ENCODE data around the gene MCF2L. TPM values are rescaled to one million over a fixed set of nuclear protein-coding genes. Genes with fewer than 3 reads are reported as not detected.

Gene MCF2L
- total and polyA plus RNA-seq, 7 experiments from 2014 or later, result 0.51 to 32.6 (median 19.7) TPM

GRCh38 chr13:113112893-113113845, 144.2 kb downstream of the MCF2L start:
- H3K27ac Mint-ChIP-seq, result no peak overlapping the region
- DNase-seq (no peak), ATAC-seq (no peak)
- H3K4me3 ChIP-seq (ENCODE audit: low read length), result no peak overlapping the region
- H3K27me3 Mint-ChIP-seq, result peaks cover 0 to 6% (median 0%) of the 10 kb centered on the region in 5 donors
- no peaks in the 10 kb centered on the region for H3K9me3 Mint-ChIP-seq
- peaks cover 3 to 6% of the 10 kb centered on the region in 2 donors for H3K4me1 ChIP-seq (ENCODE audit: control insufficient read depth in 2 of 2, insufficient read depth in 2 of 2, low read length in 2 of 2)
- no peak overlapping the region for H3K4me3 Mint-ChIP-seq
- H3K27ac ChIP-seq (ENCODE audit: low read depth, low read length), result no peak overlapping the region
- intact Hi-C loops (cut with micrococcal nuclease), result no loop called here
- CTCF ChIA-PET, result no interaction called here
- H3K36me3 Mint-ChIP-seq, result no peaks in the 10 kb centered on the region
- H3K4me1 Mint-ChIP-seq, result peaks cover 0 to 3% (median 0%) of the 10 kb centered on the region in 7 donors
- no peaks in the 10 kb centered on the region for H3K36me3 ChIP-seq (ENCODE audit: control insufficient read depth in 2 of 3, insufficient read depth in 3 of 3, low read length in 3 of 3)
- POLR2A ChIA-PET, result no interaction called here
- no peaks in the 10 kb centered on the region for H3K9me3 ChIP-seq (ENCODE audit: control insufficient read depth in 2 of 3, low read length in 3 of 3)
- peaks cover 0 to 8% of the 10 kb centered on the region in 2 donors for H3K27me3 ChIP-seq (ENCODE audit: control insufficient read depth in 2 of 2, insufficient read depth in 2 of 2, low read length in 2 of 2)

DNA sequence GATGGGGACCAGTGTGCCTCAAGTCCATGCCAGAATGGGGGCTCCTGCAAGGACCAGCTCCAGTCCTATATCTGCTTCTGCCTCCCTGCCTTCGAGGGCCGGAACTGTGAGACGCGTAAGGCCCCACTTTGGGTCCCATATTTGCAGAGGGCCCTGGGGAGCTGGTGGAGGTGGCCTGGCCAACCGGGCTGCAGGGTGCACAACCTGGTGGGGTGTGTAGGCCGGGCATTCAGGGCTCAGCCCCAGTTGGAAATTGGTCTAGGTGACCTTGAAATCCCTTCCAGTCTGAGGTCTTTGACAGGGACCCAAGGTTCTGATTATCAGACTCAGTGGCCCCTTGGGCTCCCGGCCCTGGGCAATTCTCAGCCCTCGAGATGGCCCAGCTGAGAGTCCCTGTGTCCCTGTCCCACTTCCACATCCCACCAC, 144.8 kb downstream of the MCF2L start:
- H3K4me1 ChIP-seq (ENCODE audit: control insufficient read depth in 2 of 2, insufficient read depth in 2 of 2, low read length in 2 of 2), result peaks cover 3 to 6% of the 10 kb centered on the region in 2 donors
- peaks cover 0 to 3% (median 0%) of the 10 kb centered on the region in 7 donors for H3K4me1 Mint-ChIP-seq
- H3K4me3 Mint-ChIP-seq, result no peak overlapping the region
- H3K27me3 Mint-ChIP-seq, result peaks cover 0 to 6% (median 0%) of the 10 kb centered on the region in 5 donors
- intact Hi-C loops (cut with micrococcal nuclease), result no loop called here
- DNase-seq (no peak), ATAC-seq (no peak)
- no peaks in the 10 kb centered on the region for H3K36me3 Mint-ChIP-seq
- no peak overlapping the region for H3K27ac Mint-ChIP-seq
- no peaks in the 10 kb centered on the region for H3K9me3 ChIP-seq (ENCODE audit: control insufficient read depth in 2 of 3, low read length in 3 of 3)
- peaks cover 0 to 8% of the 10 kb centered on the region in 2 donors for H3K27me3 ChIP-seq (ENCODE audit: control insufficient read depth in 2 of 2, insufficient read depth in 2 of 2, low read length in 2 of 2)
- H3K4me3 ChIP-seq (ENCODE audit: low read length), result no peak overlapping the region
- ChIA-PET POLR2A (no interaction called here), CTCF (no interaction called here)
- no peak overlapping the region for H3K27ac ChIP-seq (ENCODE audit: low read depth, low read length)
- no peaks in the 10 kb centered on the region for H3K36me3 ChIP-seq (ENCODE audit: control insufficient read depth in 2 of 3, insufficient read depth in 3 of 3, low read length in 3 of 3)
- no peaks in the 10 kb centered on the region for H3K9me3 Mint-ChIP-seq

DNA sequence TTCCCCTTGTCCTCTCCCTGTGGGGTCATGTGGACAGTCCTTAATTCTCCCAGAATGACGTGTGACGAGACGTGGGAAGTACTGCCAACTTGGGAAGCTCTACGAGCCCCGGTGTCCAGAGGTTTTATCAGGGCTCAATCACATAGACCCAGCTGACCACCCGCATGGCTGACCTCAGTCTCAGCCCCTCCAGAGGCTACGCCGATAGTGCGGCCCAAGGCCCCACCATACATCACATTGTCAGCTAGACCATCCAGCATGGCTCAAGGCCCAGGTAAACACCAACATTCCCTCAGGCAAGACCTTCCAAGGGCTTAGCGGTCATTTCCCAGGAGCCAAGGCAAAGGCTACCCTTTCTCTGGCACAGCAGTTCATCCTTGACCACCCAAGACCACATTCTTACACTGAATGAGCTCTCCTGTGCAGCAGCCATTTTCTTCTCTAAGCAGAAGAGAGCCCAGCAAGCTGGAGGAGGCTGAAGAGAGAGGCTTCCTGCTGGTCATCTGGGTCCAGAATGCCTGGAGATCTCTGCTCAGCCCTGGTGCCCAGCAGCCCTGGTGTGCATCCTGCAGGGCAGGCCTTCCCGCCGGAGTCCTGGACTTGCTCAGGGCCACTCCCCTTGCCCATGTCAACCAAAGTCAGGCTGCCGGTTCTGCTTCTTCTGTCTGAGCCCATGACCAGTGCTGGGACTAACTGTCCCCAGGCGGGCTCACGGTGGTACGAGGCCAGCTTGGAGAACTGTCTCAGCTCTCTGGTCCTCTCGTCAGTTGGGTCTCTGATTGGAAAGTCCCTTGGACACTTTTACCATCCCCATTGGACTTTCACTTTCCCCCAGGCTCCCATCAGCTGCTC, 145.7 kb downstream of the MCF2L start:
- Histone ChIP-seq H3K4me1 (ENCODE audit: control insufficient read depth in 2 of 2, insufficient read depth in 2 of 2, low read length in 2 of 2) (peaks cover 3 to 4% of the 10 kb centered on the region in 2 donors), H3K27ac (ENCODE audit: low read depth, low read length) (no peak overlapping the region), H3K36me3 (ENCODE audit: control insufficient read depth in 2 of 3, insufficient read depth in 3 of 3, low read length in 3 of 3) (no peaks in the 10 kb centered on the region), H3K4me3 (ENCODE audit: low read length) (no peak overlapping the region), H3K27me3 (ENCODE audit: control insufficient read depth in 2 of 2, insufficient read depth in 2 of 2, low read length in 2 of 2) (peaks cover 0 to 3% of the 10 kb centered on the region in 2 donors), H3K9me3 (ENCODE audit: control insufficient read depth in 2 of 3, low read length in 3 of 3) (no peaks in the 10 kb centered on the region)
- no peaks in the 10 kb centered on the region for H3K36me3 Mint-ChIP-seq
- DNase-seq, result no peak
- H3K4me1 Mint-ChIP-seq, result no peaks in the 10 kb centered on the region
- ChIA-PET CTCF (no interaction called here), POLR2A (no interaction called here)
- H3K27ac Mint-ChIP-seq, result no peak overlapping the region
- intact Hi-C loops (cut with micrococcal nuclease), result no loop called here
- no peak overlapping the region for H3K4me3 Mint-ChIP-seq
- no peaks in the 10 kb centered on the region for H3K9me3 Mint-ChIP-seq
- H3K27me3 Mint-ChIP-seq, result peaks cover 0 to 3% (median 0%) of the 10 kb centered on the region in 5 donors
- ATAC-seq, result no peak

GRCh38 chr13:113115363-113116205, 146.6 kb downstream of the MCF2L start:
- Histone ChIP-seq H3K27ac (ENCODE audit: low read depth, low read length) (no peak overlapping the region), H3K27me3 (ENCODE audit: control insufficient read depth in 2 of 2, insufficient read depth in 2 of 2, low read length in 2 of 2) (no peaks in the 10 kb centered on the region), H3K4me1 (ENCODE audit: control insufficient read depth in 2 of 2, insufficient read depth in 2 of 2, low read length in 2 of 2) (peaks cover 0 to 3% of the 10 kb centered on the region in 2 donors), H3K4me3 (ENCODE audit: low read length) (no peak overlapping the region), H3K9me3 (ENCODE audit: control insufficient read depth in 2 of 3, low read length in 3 of 3) (no peaks in the 10 kb centered on the region), H3K36me3 (ENCODE audit: control insufficient read depth in 2 of 3, insufficient read depth in 3 of 3, low read length in 3 of 3) (no peaks in the 10 kb centered on the region)
- ATAC-seq, result no peak
- Mint-ChIP-seq H3K4me1 (no peaks in the 10 kb centered on the region), H3K4me3 (no peak overlapping the region), H3K9me3 (no peaks in the 10 kb centered on the region), H3K27ac (no peak overlapping the region), H3K36me3 (no peaks in the 10 kb centered on the region), H3K27me3 (peaks cover 0 to 3% (median 0%) of the 10 kb centered on the region in 5 donors)
- CTCF ChIA-PET, result no interaction called here
- intact Hi-C loops (cut with micrococcal nuclease), result no loop called here
- POLR2A ChIA-PET, result no interaction called here
- no peak for DNase-seq

GRCh38 chr13:113116206-113116800, 147.3 kb downstream of the MCF2L start:
- Histone ChIP-seq H3K36me3 (ENCODE audit: control insufficient read depth in 2 of 3, insufficient read depth in 3 of 3, low read length in 3 of 3) (no peaks in the 10 kb centered on the region), H3K4me1 (ENCODE audit: control insufficient read depth in 2 of 2, insufficient read depth in 2 of 2, low read length in 2 of 2) (peaks cover 0 to 3% of the 10 kb centered on the region in 2 donors), H3K27me3 (ENCODE audit: control insufficient read depth in 2 of 2, insufficient read depth in 2 of 2, low read length in 2 of 2) (no peaks in the 10 kb centered on the region), H3K4me3 (ENCODE audit: low read length) (no peak overlapping the region), H3K9me3 (ENCODE audit: control insufficient read depth in 2 of 3, low read length in 3 of 3) (no peaks in the 10 kb centered on the region), H3K27ac (ENCODE audit: low read depth, low read length) (no peak overlapping the region)
- Mint-ChIP-seq H3K4me3 (no peak overlapping the region), H3K27me3 (no peaks in the 10 kb centered on the region), H3K9me3 (no peaks in the 10 kb centered on the region), H3K4me1 (no peaks in the 10 kb centered on the region), H3K36me3 (no peaks in the 10 kb centered on the region), H3K27ac (no peak overlapping the region)
- ChIA-PET POLR2A (no interaction called here), CTCF (no interaction called here)
- no peak for ATAC-seq
- DNase-seq, result no peak
- intact Hi-C loops (cut with micrococcal nuclease), result no loop called here

DNA sequence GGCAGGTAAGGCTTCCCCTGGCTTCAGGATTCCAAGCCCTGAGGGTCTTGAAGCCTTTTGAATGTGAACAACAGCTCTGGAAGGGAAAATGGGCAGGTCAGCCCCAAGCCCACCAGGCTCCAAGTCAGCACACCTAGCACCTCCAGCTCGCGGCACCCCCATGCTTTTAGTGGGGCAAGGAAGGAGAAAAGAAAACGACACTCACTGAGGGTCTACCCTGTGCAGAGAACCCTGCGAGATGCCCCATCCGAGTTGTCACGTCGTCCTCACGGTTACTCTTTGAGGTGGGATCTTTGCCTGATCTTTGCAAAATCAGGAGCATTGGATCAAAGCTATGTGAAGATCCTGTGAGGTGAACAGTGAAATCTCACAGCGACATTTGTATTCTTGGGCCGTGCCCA, 147.9 kb downstream of the MCF2L start:
- peaks cover 0 to 3% of the 10 kb centered on the region in 2 donors for H3K4me1 ChIP-seq (ENCODE audit: control insufficient read depth in 2 of 2, insufficient read depth in 2 of 2, low read length in 2 of 2)
- Mint-ChIP-seq H3K27me3 (no peaks in the 10 kb centered on the region), H3K9me3 (no peaks in the 10 kb centered on the region), H3K4me1 (no peaks in the 10 kb centered on the region), H3K4me3 (no peak overlapping the region), H3K36me3 (no peaks in the 10 kb centered on the region), H3K27ac (no peak overlapping the region)
- no peak overlapping the region for H3K27ac ChIP-seq (ENCODE audit: low read depth, low read length)
- intact Hi-C loops (cut with micrococcal nuclease), result no loop called here
- ATAC-seq (no peak), DNase-seq (no peak)
- no peak overlapping the region for H3K4me3 ChIP-seq (ENCODE audit: low read length)
- ChIA-PET CTCF (no interaction called here), POLR2A (no interaction called here)
- no peaks in the 10 kb centered on the region for H3K36me3 ChIP-seq (ENCODE audit: control insufficient read depth in 2 of 3, insufficient read depth in 3 of 3, low read length in 3 of 3)
- H3K27me3 ChIP-seq (ENCODE audit: control insufficient read depth in 2 of 2, insufficient read depth in 2 of 2, low read length in 2 of 2), result no peaks in the 10 kb centered on the region
- H3K9me3 ChIP-seq (ENCODE audit: control insufficient read depth in 2 of 3, low read length in 3 of 3), result no peaks in the 10 kb centered on the region

Data from naive thymus-derived CD4-positive, alpha-beta T cell (primary cell).